NCI-H1436 (cell line): ENCODE measurements around the gene GSDMA.

Experiments used
- DNase-seq: peaks from one replicate; lab custom pipeline; 2025; lab: John Stamatoyannopoulos, UW

Gene GSDMA

DNA sequence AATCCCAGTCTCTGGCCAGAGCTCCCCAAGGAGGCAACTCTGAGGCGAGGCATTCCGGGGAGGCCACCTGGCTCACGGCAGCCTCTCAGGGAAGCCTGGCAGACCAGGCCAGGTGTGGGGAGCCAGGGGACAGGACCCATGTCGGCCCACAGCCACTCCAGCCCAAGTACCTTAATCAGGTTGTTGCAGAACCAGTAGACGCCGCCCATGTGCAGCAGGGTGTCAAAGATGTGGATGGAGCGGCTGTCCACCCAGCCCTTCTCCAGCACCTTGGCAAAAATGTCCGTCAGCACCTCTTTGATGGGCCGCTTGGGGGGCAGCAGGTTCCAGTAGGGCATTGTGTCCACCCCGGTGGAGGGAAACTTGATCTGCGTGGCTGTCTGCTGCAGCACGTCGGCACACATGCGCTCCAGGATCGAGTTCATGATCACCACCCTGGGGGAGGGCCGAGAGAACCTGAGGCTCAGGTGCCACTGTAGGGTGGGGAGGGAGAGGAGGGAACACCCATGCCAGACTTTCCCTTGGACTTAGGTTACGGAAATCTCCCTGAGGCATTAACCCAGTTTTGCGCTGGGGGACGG, 60.2 kb downstream of the GSDMA start:
- no peak for DNase-seq

DNA sequence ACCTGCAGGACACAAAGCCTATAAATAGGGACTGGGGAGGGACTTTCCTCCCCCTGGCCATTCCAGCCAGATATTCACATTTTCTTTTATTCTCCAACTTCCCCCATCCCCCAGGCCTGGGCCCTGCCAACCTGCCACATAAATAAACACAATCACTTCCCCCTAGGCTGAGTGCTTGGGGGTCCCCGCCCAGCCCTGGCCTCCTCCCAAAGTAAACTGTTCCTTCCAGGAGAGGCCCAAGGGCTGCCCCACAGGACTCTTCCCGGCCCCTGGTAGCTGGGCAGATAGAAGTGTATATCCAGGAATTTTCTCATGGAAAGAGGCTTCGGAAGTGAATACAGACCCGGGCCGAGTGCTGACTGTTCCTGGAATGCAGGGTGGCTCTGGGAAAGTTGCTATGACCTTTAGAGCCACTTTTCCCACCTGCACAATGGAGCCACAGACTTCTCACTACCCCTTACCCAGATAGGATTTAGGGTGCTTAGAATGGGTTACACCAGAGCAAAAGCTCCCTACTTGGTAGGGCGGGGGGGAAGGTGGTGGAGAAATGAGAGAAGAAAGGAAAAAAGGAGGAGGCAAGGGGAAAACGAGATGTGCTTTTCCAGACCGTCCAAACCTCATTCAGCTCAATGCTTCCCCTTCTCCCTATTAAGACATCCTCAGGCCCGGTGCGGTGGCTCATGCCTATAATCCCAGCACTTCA, 60.9 kb downstream of the GSDMA start:
- DNase-seq = no peak

DNA sequence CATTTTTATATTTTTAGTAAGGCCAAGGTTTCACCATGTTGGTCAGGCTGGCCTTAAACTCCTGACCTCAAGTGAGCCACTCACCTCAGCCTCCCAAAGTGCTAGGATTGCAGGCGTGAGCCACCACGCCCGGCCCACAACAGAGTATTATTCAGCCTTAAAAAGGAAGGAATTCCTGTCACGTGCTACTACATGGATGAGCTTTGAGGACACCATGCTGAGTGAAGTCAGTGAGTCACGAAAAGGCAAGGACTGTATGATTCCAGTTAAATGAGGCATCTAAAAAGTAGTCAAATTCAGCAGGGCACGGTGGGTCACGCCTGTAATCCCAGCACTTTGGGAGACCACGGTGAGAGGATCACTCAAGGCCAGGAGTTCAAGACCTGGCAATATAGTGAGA, 62.1 kb downstream of the GSDMA start:
- DNase-seq = no peak

DNA sequence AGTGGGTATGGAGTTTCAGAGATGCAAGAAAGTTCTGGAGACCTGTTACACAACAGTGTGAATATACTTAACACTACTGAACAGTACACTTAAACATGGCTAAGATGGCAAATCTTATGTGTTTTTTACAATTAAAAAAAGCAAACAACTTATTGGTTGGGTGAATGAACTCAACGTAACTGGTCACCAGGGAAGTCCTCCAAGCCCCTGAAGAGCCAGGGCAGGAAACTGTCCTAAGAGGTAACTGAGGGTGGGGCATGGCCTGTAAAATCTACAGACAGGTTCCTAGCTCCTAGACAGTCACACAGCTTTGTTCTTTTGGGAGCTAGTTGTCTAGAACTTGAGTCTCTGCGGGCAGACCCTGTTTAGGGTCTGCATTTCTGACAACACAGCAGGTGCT, 62.8 kb downstream of the GSDMA start:
- DNase-seq = no peak

DNA sequence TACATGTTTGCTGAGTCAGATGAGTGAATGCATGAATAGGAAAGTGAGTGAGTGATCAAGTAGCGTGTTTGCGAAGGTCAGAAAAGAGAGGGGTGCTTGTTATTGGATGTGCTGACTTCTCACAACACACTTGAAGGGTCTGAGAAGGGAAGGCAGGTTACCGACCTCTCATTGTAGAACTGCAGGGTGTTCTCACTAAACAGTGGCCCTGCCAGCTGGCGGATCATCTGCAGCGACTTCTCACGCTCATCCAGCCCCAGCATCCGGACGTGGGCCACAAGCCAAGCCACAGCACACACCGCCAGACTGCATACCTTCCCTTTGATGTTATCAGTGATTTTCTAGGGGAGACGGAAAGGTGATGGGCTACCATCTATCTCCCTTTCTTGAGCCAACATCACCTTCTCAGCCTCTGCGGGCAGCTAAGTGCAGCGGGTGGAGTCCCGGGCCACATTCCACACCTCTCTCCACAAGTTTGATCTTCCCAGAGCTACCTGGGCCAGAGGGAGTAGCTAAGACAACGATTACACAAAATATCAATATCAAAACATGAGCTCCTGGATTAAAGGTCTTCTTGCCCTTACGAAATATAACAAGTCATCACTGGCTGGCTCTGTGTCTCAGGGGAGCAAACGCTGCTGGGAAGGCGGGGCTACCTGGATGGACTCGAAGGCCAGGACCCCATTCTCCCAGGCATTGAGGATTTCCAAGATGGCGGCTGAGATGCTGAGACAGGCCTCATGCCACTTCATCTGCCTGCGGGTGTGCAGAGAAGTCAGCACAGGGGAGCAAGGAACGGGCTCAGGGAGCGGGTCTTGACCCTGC, 63.4 kb downstream of the GSDMA start:
- DNase-seq = no peak

DNA sequence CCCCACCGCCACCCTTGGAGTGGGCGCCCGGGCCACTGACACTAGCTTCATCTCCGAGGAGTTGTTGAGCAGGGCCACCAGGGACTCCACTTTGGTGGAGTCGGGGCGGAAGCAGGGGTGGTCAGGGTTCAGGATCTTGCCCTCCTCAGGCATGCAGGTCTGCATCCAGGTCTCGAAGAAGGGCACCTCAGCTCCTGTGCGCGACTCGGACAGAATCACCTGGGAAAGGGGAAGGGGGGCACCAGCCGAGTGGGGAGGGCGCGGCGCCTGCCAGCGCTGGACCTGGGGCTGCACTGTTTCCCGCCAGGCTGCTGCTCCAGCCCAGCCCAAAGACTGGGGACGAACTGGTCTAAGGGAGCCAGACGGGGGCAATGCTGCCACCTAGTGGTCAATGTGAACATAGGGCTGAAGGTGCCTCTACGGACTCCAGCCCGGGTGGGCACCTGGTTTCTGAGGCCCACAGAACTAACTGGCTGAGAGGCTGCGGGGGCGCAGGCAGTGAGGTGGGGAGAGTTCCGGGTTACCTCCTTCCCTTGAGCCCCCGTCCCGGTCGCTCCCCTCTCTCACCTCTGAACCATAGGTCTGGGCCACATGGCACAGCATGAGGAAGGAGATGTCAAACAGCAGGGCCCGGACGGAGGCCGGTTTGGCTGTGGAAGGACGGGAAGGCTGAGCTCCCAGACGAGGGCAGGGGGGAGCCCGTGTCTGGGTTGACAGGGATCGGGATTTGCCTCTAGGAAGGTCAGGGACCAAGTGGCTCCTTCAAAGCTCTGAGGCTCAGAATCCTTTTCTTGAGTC, 64.2 kb downstream of the GSDMA start:
- peak; percentile 82 for DNase-seq
